Fibroblast of lung (primary cell): Measurements from ENCODE around the gene LYPLAL1.

ENCODE experiments used
- CTCF ChIP-seq, 2 donors: IDR thresholded peaks in 1 of 2; conservative IDR thresholded peaks in 1 of 2; 1 replicate in 1 of 2; 2 replicates in 1 of 2; pipeline ENCODE4 v1.5.1; 2011 to 2012; ENCODE audit warnings: low read length in 2 of 2, control low read depth in 1 of 2, inconsistent platforms in 1 of 2, low read depth in 1 of 2, mild to moderate bottlenecking in 1 of 2
- EZH2 ChIP-seq: IDR thresholded peaks from 2 replicates; pipeline ENCODE4 v1.5.1; 2012; ENCODE audit warnings: low read length, control low read depth, mild to moderate bottlenecking; ENCODE audit errors: missing control alignments

DNA sequence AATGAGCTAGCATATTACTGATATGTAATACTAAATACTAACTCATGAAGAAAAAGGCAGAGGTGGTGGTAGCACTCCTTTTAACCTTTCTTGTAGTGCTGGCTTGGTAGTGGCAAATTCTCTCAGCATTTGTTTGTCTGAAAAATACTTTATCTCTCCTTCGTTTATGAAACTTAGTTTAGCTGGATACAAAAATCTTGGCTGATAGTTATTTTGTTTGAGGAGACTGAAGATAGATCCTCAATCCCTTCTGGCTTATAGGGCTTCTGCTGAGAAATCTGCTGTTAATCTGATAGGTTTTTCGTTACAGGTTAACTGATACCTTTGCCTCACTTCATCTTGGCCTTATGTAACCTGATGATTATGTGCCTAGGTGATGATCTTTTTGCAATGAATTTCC lies 87.8 kb downstream of the LYPLAL1 start:
- TF ChIP-seq EZH2 (no peak), CTCF (conservative IDR thresholded peaks at IDR 0.05 in 1 of 2, IDR thresholded peaks at IDR 0.05 in 1 of 2; ENCODE audit: low read depth in 1 of 2, low read length in 2 of 2) (no peak)
